ENCODE data around the gene WDR62. TPM values are rescaled to one million over a fixed set of nuclear protein-coding genes. Genes with fewer than 3 reads are reported as not detected.

Gene WDR62
- total RNA-seq, 1 donor from 2014 or later: 2.4 TPM

DNA sequence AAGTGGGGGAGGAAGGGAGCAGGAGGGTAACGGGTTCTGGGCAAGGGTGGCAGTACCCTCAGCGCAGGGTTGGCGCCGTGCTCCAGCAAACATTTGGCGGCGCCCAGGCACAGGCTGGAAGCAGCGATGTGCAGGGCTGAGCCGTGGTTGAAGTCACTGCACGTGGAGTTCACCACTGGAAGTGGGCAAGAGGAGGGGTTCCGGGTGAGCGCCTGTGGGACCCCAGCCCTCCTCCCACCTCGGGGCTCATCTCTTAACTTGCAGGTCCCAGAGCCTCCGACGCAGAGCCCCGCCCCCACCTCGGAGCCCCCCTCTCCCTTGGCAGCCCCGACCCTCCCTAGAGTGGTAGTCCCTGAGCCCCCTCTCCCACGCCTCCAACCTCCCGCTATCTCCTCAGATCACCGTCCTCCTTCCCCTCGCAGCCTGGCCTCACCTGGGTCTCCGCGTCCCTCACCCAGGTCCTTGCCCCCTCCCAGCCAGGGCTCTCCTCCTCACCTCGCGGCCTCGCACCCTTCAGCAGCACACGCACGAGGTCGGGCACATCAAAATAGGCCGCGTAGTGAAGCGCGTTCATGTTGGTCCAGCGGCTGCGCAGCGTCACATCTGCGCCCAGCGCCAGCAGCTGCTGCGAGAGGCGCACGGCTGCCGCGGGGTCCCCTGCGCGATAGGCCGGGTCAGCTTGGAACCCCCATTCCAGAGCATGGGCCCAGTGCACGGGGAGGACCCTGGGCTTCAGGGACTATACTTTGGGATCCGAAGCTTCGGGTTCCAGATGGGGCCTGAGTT is 28.4 kb upstream of the WDR62 start:
- no peaks in the 10 kb centered on the region for H3K27me3 Mint-ChIP-seq (ENCODE audit: low read depth, unreplicated experiment)
- H3K9me3 Mint-ChIP-seq (ENCODE audit: unreplicated experiment): no peaks in the 10 kb centered on the region
- H3K36me3 ChIP-seq (ENCODE audit: insufficient read depth, low read length): no peaks in the 10 kb centered on the region
- no peak overlapping the region for H3K4me3 ChIP-seq (ENCODE audit: insufficient read depth, low read depth, low read length)
- H3K4me3 Mint-ChIP-seq (ENCODE audit: unreplicated experiment): no peak overlapping the region
- TF ChIP-seq, protein P1, sequence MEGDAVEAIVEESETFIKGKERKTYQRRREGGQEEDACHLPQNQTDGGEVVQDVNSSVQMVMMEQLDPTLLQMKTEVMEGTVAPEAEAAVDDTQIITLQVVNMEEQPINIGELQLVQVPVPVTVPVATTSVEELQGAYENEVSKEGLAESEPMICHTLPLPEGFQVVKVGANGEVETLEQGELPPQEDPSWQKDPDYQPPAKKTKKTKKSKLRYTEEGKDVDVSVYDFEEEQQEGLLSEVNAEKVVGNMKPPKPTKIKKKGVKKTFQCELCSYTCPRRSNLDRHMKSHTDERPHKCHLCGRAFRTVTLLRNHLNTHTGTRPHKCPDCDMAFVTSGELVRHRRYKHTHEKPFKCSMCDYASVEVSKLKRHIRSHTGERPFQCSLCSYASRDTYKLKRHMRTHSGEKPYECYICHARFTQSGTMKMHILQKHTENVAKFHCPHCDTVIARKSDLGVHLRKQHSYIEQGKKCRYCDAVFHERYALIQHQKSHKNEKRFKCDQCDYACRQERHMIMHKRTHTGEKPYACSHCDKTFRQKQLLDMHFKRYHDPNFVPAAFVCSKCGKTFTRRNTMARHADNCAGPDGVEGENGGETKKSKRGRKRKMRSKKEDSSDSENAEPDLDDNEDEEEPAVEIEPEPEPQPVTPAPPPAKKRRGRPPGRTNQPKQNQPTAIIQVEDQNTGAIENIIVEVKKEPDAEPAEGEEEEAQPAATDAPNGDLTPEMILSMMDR (IDR thresholded peaks at IDR 0.05; ENCODE audit: insufficient read depth, low read depth, low read length): no peak
- TF ChIP-seq EZH2 (IDR thresholded peaks at IDR 0.05; ENCODE audit: insufficient read depth, low read length): no peak
- no peaks in the 10 kb centered on the region for H3K79me2 ChIP-seq (ENCODE audit: insufficient read depth, low read length)
- peaks cover under 1% of the 10 kb centered on the region for H3K4me1 Mint-ChIP-seq (ENCODE audit: low read depth, unreplicated experiment)
- DNase-seq (ENCODE audit: low read depth): no peak
- H4K20me1 ChIP-seq (ENCODE audit: insufficient read depth, low read length): peaks cover 15% of the 10 kb centered on the region
- no peaks in the 10 kb centered on the region for H3K27me3 ChIP-seq (ENCODE audit: insufficient read depth, low read length)
- no peak overlapping the region for H3K27ac Mint-ChIP-seq (ENCODE audit: unreplicated experiment)
- no peak overlapping the region for H3K27ac ChIP-seq (ENCODE audit: low read depth, low read length)
- H3K36me3 Mint-ChIP-seq (ENCODE audit: low read depth, unreplicated experiment): peaks cover 33% of the 10 kb centered on the region
- H3K9ac ChIP-seq (ENCODE audit: low read length): no peak overlapping the region
- H2AFZ ChIP-seq (ENCODE audit: low read depth, low read length): no peak overlapping the region
- H3K4me1 ChIP-seq (ENCODE audit: insufficient read depth, low read length): no peaks in the 10 kb centered on the region
- no peaks in the 10 kb centered on the region for H3K9me3 ChIP-seq (ENCODE audit: insufficient read depth, low read depth, low read length)
- H3K4me2 ChIP-seq (ENCODE audit: low read length): no peak overlapping the region
- FAIRE-seq: no peak

DNA sequence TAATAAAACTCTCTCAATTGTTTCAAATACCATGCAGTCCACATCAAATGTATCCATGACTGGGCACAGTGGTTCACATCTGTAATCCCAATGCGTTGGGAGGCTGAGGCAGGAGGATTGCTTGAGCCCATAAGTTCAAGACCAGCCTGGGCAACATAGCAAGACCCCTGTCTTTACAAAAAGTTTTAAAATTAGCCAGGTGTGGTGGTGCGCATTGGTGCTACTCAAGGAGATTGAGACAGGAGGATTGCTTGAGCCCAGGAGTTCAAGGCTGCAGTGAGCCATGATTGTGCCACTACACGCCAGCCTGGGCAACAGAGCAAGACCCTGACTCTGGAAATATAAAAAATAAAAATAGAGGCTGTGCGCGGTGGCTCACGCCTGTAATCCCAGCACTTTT is 27.0 kb upstream of the WDR62 start:
- H3K79me2 ChIP-seq (ENCODE audit: insufficient read depth, low read length): no peaks in the 10 kb centered on the region
- H3K9ac ChIP-seq (ENCODE audit: low read length): no peak overlapping the region
- Mint-ChIP-seq H3K36me3 (ENCODE audit: low read depth, unreplicated experiment) (peaks cover 31% of the 10 kb centered on the region), H3K4me3 (ENCODE audit: unreplicated experiment) (no peak overlapping the region), H3K4me1 (ENCODE audit: low read depth, unreplicated experiment) (peaks cover 3% of the 10 kb centered on the region), H3K27ac (ENCODE audit: unreplicated experiment) (no peak overlapping the region), H3K9me3 (ENCODE audit: unreplicated experiment) (no peaks in the 10 kb centered on the region), H3K27me3 (ENCODE audit: low read depth, unreplicated experiment) (no peaks in the 10 kb centered on the region)
- no peaks in the 10 kb centered on the region for H3K4me1 ChIP-seq (ENCODE audit: insufficient read depth, low read length)
- H3K36me3 ChIP-seq (ENCODE audit: insufficient read depth, low read length): no peaks in the 10 kb centered on the region
- FAIRE-seq (no peak), DNase-seq (ENCODE audit: low read depth) (no peak)
- H3K4me2 ChIP-seq (ENCODE audit: low read length): no peak overlapping the region
- TF ChIP-seq, protein P1 (IDR thresholded peaks at IDR 0.05; ENCODE audit: insufficient read depth, low read depth, low read length): no peak
- no peak for TF ChIP-seq EZH2 (IDR thresholded peaks at IDR 0.05; ENCODE audit: insufficient read depth, low read length)
- H4K20me1 ChIP-seq (ENCODE audit: insufficient read depth, low read length): peaks cover 15% of the 10 kb centered on the region
- H3K27me3 ChIP-seq (ENCODE audit: insufficient read depth, low read length): no peaks in the 10 kb centered on the region
- H3K27ac ChIP-seq (ENCODE audit: low read depth, low read length): no peak overlapping the region
- no peaks in the 10 kb centered on the region for H3K9me3 ChIP-seq (ENCODE audit: insufficient read depth, low read depth, low read length)
- no peak overlapping the region for H2AFZ ChIP-seq (ENCODE audit: low read depth, low read length)
- H3K4me3 ChIP-seq (ENCODE audit: insufficient read depth, low read depth, low read length): no peak overlapping the region
